Vagina (tissue), 2 donors: ENCODE measurements around the gene LIMD2. TPM values are rescaled to one million over a fixed set of nuclear protein-coding genes. Genes with fewer than 3 reads are reported as not detected.

ENCODE experiments used
- DNase-seq, 2 donors: peaks; one replicate each; pipeline ENCODE4 v3.0.0-alpha.2; 2017; ENCODE audit errors: extremely low spot score in 2 of 2
- H3K27ac ChIP-seq: fragments of 200-600 bp; sonication (generic); one replicate; pipeline ENCODE4 v1.5.1; 2019
- H3K27me3 ChIP-seq: fragments of 200-600 bp; sonication (generic); one replicate; pipeline ENCODE4 v1.5.1; 2019
- H3K36me3 ChIP-seq, 2 donors: fragments of 200-600 bp; sonication (generic); one replicate each; pipeline ENCODE4 v1.5.1; 2017 to 2019
- H3K4me1 ChIP-seq: fragments of 200-600 bp; sonication (generic); one replicate; pipeline ENCODE4 v1.5.1; 2019
- H3K4me3 ChIP-seq, 2 donors: fragments of 200-600 bp; sonication (generic); 1 replicate in 1 of 2; 2 replicates in 1 of 2; pipeline ENCODE4 v1.5.1; 2016 to 2019
- H3K9me3 ChIP-seq: fragments of 200-600 bp; sonication (generic); one replicate; pipeline ENCODE4 v1.5.1; 2019
- CTCF ChIP-seq, 3 experiments: fragments of 450-650 bp in 2 of 3; fragments of 200-600 bp in 1 of 3; sonication (generic) in 1 of 3; IDR thresholded peaks; one replicate each; pipeline ENCODE4 v1.5.1; 2017 to 2019; ENCODE audit warnings: antibody characterized with exemption in 3 of 3, mild to moderate bottlenecking in 2 of 3, moderate library complexity in 2 of 3
- POLR2A ChIP-seq, 2 donors: fragments of 450-650 bp; IDR thresholded peaks; one replicate each; pipeline ENCODE4 v1.6.1; 2017; ENCODE audit warnings: antibody characterized with exemption in 2 of 2, mild to moderate bottlenecking in 2 of 2, moderate library complexity in 2 of 2
- POLR2AphosphoS5 ChIP-seq, 2 donors: sonication (generic); formaldehyde crosslinking; IDR thresholded peaks; one replicate each; pipeline ENCODE4 v1.9.0; 2017; ENCODE audit warnings: antibody characterized with exemption in 2 of 2, mild to moderate bottlenecking in 2 of 2, low read depth in 1 of 2; ENCODE audit not compliant: insufficient read depth in 1 of 2
- intact Hi-C: fragments of 100-400 bp; cut with DNase I; formaldehyde crosslinking; loops from one replicate; pipeline ENCODE4 v1.15.1; 2023
- total RNA-seq: library from RNA; depleted of rRNA; stranded (reverse); fragments of >200 nt; gene quantifications from one replicate; pipeline ENCODE4 v1.2.3, GENCODE V29; 2016

The LIMD2 gene
- total RNA-seq, 1 donor from 2014 or later = 22.6 TPM

DNA sequence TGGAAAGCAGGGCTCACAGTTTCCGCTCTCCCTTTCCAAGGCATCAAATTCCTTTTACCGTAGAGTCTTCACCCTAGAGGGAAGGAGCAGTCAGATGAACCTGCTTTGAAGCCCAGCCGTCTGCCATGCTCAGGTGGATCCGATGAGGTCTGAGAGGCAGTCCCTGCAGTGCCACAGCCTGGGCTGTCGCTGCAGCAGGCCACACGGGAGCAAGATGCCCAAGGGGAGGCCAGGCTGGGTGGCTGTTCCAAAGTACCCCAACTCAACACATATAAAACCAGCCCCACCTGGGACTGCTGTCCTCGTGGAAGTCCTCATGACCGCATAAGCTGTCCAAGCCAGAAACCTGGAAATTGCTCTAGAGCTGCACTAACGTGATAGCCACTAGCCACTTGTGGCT, 4.9 kb upstream of the LIMD2 start:
- Histone ChIP-seq H3K9me3 (no peaks in the 10 kb centered on the region), H3K27ac (no peak overlapping the region), H3K4me1 (peaks cover 14% of the 10 kb centered on the region), H3K27me3 (no peaks in the 10 kb centered on the region), H3K36me3 (peaks cover 4 to 26% of the 10 kb centered on the region in 2 donors), H3K4me3 (no peak overlapping the region)
- no peak for TF ChIP-seq POLR2AphosphoS5 (IDR thresholded peaks at IDR 0.05; ENCODE audit: insufficient read depth in 1 of 2, low read depth in 1 of 2)
- no peak for TF ChIP-seq POLR2A (IDR thresholded peaks at IDR 0.05)
- no peak for TF ChIP-seq CTCF (IDR thresholded peaks at IDR 0.05)
- DNase-seq = no peak
- intact Hi-C loops = no loop called here

DNA sequence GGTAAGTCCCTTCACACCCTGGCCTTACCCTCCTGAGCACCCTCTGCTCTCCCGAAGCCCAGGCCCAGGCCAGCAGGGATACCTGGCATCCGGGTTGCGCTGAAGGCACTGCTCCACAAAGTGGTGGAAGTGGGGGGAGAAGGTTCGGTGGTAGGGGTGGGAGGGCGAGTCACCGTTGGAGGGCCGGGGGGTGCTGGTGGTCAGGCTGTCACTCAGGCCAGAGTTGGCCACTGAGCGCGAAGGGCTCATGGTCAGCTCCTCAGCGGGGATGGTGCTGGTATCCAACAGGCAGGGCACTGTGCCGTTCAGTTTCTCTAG, 4.3 kb upstream of the LIMD2 start:
- no peak overlapping the region for H3K4me3 ChIP-seq
- no peak overlapping the region for H3K27ac ChIP-seq
- no peaks in the 10 kb centered on the region for H3K27me3 ChIP-seq
- DNase-seq = no peak
- peaks cover 4 to 22% of the 10 kb centered on the region in 2 donors for H3K36me3 ChIP-seq
- no peaks in the 10 kb centered on the region for H3K9me3 ChIP-seq
- TF ChIP-seq CTCF (IDR thresholded peaks at IDR 0.05) (no peak), POLR2AphosphoS5 (IDR thresholded peaks at IDR 0.05; ENCODE audit: insufficient read depth in 1 of 2, low read depth in 1 of 2) (no peak), POLR2A (IDR thresholded peaks at IDR 0.05) (no peak)
- intact Hi-C loops = no loop called here
- peaks cover 17% of the 10 kb centered on the region for H3K4me1 ChIP-seq

GRCh38 chr17:63703556-63704258, 3.8 kb upstream of the LIMD2 start:
- H3K36me3 ChIP-seq = peaks cover 2 to 17% of the 10 kb centered on the region in 2 donors
- intact Hi-C loops = no loop called here

DNA sequence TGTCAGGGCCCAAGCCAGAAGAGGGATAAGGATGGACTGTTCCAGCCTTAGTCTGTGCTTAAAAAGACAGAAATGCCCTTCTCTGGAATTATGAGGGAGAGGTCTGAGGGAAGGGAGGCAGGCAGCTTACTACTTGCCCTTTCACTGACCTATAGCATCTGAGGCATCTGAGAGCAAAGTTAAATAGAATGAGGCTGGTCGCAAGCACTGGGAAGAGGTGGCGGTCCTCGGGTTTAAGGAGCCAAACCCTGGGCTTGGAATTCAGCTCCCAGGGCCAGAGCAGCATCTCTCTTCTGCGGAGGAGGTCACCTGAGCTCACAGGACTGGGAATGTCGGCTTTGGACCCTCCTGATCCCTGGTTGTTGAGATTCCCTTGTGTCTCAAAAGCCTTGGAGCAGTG, 3.1 kb upstream of the LIMD2 start:
- Histone ChIP-seq H3K9me3 (no peaks in the 10 kb centered on the region), H3K27ac (no peak overlapping the region), H3K4me3 (no peak overlapping the region), H3K27me3 (no peaks in the 10 kb centered on the region), H3K36me3 (peaks cover 0 to 14% of the 10 kb centered on the region in 2 donors), H3K4me1 (peaks cover 29% of the 10 kb centered on the region)
- TF ChIP-seq CTCF (IDR thresholded peaks at IDR 0.05) = no peak
- no peak for TF ChIP-seq POLR2A (IDR thresholded peaks at IDR 0.05)
- no peak for TF ChIP-seq POLR2AphosphoS5 (IDR thresholded peaks at IDR 0.05; ENCODE audit: insufficient read depth in 1 of 2, low read depth in 1 of 2)
- intact Hi-C loops = no loop called here
- DNase-seq = no peak

More at GRCh38 chr17:63703556-63704258, 3.8 kb upstream of the LIMD2 start:
- Histone ChIP-seq H3K4me1 (peaks cover 22% of the 10 kb centered on the region), H3K9me3 (no peaks in the 10 kb centered on the region), H3K27me3 (no peaks in the 10 kb centered on the region), H3K27ac (no peak overlapping the region), H3K4me3 (no peak overlapping the region)
- DNase-seq = no peak
- TF ChIP-seq POLR2AphosphoS5 (IDR thresholded peaks at IDR 0.05; ENCODE audit: insufficient read depth in 1 of 2, low read depth in 1 of 2) = no peak
- TF ChIP-seq CTCF (IDR thresholded peaks at IDR 0.05) = no peak
- TF ChIP-seq POLR2A (IDR thresholded peaks at IDR 0.05) = no peak

DNA sequence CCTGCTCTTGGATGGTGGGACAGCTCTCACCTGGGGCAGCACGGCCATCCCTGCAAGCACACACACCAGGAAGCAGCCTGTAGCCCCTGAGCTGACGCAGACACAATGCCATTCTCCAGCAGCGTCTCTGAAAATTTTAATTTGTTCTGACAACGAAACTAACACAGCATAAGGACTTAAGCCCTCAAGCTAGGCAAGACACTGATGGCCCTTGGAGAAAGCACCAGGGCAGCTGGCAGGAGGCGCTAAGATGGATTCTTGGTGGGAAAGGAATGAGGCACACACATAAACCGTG, 2.7 kb upstream of the LIMD2 start:
- no peaks in the 10 kb centered on the region for H3K9me3 ChIP-seq
- peaks cover 0 to 14% of the 10 kb centered on the region in 2 donors for H3K36me3 ChIP-seq
- DNase-seq = no peak
- no peak overlapping the region for H3K4me3 ChIP-seq
- TF ChIP-seq POLR2A (IDR thresholded peaks at IDR 0.05) (no peak), POLR2AphosphoS5 (IDR thresholded peaks at IDR 0.05; ENCODE audit: insufficient read depth in 1 of 2, low read depth in 1 of 2) (no peak), CTCF (IDR thresholded peaks at IDR 0.05) (no peak)
- intact Hi-C loops = no loop called here
- H3K27ac ChIP-seq = no peak overlapping the region
- H3K27me3 ChIP-seq = no peaks in the 10 kb centered on the region
- peaks cover 32% of the 10 kb centered on the region for H3K4me1 ChIP-seq
